ENCODE data around the gene EIF4EBP3.
"Not testable (repeated sequence)": the region's sequence is repeated elsewhere in the genome, so short reads cannot be mapped to it uniquely, and the experiment has no call there.

Gene EIF4EBP3

DNA sequence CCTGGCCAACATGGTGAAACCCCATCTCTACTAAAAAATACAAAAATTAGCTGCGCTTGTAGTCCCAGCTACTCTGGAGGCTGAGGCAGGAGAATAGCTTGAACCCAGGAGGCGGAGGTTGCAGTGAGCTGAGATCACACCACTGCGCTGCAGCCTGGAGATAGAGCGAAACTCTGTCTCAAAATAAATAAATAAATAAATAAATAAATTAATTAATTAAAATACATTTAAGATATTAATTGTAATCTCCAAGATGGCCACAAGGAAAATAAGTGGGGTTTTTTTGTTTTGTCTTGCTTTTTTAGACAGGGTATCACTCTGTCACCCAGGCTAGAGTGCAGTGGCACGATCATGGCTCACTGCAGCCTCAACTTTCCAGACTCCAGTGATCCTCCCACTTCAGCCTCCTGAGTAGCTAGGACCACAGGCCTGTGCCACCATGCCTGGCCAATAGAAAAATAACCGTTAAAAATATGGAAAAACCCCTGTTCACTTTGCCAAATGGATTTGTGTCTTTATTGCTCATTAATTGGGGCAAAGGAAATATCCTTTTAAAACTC, 31.8 kb downstream of the EIF4EBP3 start:
- DNase-seq (ENCODE audit: low spot score) = not testable (repeated sequence)

DNA sequence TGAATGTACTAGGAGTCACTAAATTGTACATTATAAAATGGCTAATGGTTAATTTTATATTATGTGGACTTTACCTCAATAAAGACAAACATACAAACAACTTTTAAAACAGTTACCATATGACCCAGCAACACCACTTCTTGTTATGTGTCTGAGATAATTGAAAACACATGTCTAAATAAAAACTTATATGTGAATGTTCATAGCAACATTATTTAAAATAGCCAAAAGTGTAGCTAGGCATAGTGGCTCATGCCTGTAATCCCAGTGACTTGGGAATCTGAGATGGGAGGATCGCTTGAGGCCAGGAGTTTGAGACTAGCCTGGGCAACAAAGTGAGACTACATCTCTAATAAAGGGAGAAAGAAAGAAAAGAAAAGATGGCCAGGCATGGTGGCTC, 40.0 kb downstream of the EIF4EBP3 start:
- no peak for DNase-seq (ENCODE audit: low spot score)

DNA sequence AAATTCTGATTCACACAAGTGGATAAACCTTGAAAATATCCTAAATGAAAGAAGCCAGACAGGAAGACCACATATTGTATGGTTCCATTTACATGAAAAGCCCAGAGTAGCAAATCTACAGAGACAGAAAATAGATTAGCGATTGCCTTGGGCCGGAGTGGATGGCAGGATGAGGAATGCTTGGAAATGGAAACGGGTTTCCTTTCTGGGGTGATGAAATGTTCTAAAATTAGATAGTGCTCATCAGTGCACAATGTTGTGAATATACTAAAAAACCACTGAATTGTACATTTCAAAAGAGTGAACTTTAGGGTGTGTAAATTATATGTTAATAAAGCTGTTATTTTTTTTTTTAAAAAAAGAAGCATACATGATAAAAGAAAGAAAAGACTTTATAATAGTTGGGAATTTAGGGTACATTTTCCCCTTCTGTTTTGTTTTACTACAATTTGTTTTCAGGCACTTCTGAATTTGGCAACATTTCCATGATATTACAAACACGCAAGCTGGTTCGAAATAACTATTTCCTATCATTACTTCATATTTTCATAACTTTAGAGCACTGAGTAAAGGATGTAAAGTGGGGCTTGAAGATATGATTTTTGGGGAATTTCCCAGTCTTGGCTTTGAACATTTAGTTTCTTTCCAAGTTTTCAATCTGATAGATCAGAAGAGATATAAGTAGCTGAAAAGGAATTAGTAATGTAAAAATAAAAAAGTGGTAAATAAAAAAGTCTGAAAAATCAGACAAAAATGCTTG, 41.0 kb downstream of the EIF4EBP3 start:
- no peak for DNase-seq (ENCODE audit: low spot score)

DNA sequence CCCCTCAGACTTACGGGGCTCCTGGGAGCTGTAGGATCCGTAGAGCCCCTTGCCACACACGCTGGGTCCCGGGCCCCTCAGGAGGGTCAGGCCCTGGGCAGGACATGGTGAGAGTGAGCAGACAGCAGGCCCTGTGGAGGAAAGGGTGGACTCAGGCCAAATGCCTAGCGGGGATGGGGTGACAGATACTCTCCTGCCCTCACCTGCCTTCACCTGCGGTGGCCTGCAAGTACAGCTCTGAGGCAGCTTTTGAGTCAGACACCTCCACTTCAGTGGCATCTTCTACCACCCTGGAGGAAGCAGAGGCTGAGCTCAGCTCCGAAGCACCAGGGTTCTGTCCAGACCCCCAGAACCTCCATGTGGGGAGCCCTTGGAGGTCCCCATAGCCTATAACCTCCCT, 43.4 kb downstream of the EIF4EBP3 start:
- no peak for DNase-seq (ENCODE audit: low spot score)

- no peak for DNase-seq (ENCODE audit: low spot score)
Measured at GRCh38 chr5:140591747-140592372, 44.4 kb downstream of the EIF4EBP3 start.

DNA sequence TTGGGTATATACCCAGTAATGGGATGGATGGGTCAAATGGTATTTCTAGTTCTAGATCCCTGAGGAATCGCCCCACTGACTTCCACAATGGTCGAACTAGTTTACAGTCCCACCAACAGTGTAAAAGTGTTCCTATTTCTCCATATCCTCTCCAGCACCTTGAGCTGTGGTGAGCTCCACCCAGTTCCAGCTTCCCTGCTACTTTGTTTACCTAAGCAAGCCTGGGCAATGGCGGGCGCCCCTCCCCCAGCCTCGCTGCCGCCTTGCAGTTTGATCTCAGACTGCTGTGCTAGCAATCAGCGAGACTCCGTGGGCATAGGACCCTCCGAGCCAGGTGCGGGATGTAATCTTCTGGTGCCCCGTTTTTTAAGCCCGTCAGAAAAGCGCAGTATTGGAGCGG, 45.6 kb downstream of the EIF4EBP3 start:
- DNase-seq (ENCODE audit: low spot score) = not testable (repeated sequence)

GRCh38 chr5:140594169-140594568, 46.7 kb downstream of the EIF4EBP3 start:
- no peak for DNase-seq (ENCODE audit: low spot score)

- peak; percentile 90 for DNase-seq (ENCODE audit: low spot score)
Measured at GRCh38 chr5:140595538-140596300, 48.3 kb downstream of the EIF4EBP3 start.

DNA sequence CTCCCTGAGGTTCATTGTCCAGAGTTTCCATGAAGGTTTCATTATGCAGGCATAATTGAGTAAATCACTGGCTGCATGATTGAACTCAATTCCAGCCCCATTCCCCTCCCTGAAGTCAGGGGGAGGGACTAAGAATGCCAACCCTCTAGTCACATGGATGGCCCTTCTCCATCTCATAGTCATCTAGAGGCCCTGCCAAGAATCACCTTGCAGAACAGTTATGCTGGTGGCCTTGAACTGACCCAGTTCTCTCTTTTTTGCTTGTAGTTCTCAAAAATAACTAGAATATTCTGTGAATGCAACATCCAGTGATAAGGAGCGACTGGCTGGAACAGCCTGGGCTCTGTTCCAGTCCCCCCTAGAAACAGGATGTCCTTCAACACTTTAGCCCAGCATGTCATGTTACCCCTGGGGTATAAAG, 48.9 kb downstream of the EIF4EBP3 start:
- DNase-seq (ENCODE audit: low spot score) = peak; percentile 77

- DNase-seq (ENCODE audit: low spot score) = no peak
Measured at GRCh38 chr5:140598836-140599235, 51.4 kb downstream of the EIF4EBP3 start.
